Choroid plexus epithelial cell (primary cell): Measurements from ENCODE around the gene VPS13D.
A peak's percentile ranks its signal among the peaks of the same experiment; 100 is the strongest.
"Not testable (repeated sequence)": the region's sequence is repeated elsewhere in the genome, so short reads cannot be mapped to it uniquely, and the experiment has no call there.

Source experiments
- DNase-seq: peaks from one replicate; pipeline ENCODE4 v3.0.0-alpha.2; 2010; ENCODE audit warnings: low read depth
- H3K4me3 ChIP-seq: 2 replicates; pipeline ENCODE4 v1.5.1; 2011; ENCODE audit warnings: low read depth, mild to moderate bottlenecking, control low read depth, low read length, moderate library complexity
- CTCF ChIP-seq: conservative IDR thresholded peaks from 2 replicates; pipeline ENCODE4 v1.5.1; 2011; ENCODE audit warnings: low read depth, mild to moderate bottlenecking, control low read depth, inconsistent platforms, low read length, moderate library complexity

VPS13D gene

DNA sequence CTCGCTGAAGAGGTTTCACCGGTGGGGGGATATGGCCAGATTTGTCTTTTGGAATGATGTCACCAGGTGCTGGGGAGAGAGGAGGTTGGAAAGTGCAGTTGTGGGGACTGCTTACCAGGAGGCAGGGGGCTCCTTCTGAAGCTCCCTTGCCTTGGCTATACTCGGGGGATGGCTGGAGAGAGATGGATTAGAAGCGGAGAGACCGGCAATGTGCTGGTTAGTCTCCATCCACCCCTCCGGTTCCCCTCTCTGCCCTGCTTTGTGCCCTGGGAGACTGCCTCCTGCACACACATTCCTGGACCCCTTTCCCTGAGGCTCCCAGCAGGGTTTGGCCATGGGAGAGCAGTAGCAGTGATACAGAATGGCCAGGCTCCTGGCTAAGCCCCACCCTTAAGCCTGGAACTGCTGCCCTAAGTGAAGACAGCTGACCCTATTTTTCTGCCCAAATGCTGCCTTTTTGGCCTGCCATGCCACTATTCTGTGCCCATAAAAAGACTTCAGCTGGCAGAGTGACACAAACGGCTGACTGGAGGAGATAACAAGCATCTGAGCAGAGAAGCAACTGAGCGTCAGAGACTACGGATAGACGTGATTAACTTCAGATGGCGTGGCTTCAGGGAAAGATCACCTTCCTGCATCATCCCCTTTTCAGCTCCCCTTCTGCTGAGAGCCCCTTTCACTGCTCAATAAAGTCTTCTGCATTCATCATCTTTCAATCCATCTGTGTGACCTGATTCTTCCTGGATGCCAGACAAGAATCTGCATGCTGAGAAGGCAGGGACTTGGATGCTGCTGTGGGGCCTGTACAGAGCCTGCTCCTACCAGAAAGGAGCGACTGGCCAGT is 14.5 kb upstream of the VPS13D start:
- H3K4me3 ChIP-seq, result no peak overlapping the region
- DNase-seq, result no peak
- TF ChIP-seq CTCF, result no peak

DNA sequence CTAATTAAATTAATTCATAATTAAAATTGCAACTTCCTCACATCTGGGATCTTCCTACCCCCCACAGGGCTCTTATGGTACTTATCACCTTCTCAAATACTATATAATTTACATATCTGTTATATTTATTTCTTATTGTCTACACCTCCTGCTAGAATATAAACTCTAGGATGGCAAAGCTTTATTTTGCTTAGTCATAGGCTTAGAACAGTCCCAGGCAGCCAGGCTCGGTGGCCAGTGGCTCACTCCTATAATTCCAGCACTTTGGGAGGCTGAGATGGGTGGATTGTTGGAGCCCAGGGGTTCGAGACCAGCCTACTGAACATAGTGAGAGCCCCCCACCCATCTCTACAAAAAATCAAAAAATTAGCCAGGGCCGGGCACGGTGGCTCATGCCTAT is 10.0 kb upstream of the VPS13D start:
- TF ChIP-seq CTCF, result no peak
- DNase-seq, result no peak

DNA sequence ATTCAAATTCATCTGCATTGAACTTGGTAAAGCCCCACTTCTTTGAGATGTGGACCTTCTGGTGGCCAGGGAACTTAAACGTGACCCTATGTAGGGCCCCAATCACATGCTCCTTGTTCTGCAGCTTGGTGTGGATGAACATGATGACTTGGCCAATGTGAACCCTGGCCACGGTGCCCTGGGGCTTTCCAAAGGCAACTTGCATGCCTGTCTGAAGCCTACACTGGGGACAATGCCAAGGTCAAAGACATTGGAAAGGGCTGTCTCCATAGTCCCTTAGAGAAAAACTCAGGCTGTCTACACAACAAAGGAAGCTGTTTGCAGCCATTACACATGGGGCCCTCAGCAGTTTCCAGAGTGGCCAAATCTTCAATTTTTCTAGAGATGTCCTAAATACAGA is 8.9 kb upstream of the VPS13D start:
- no peak overlapping the region for H3K4me3 ChIP-seq
- DNase-seq, result no peak
- no peak for TF ChIP-seq CTCF

More for the DNA sequence above, 10.0 kb upstream of the VPS13D start:
- H3K4me3 ChIP-seq, result no peak overlapping the region

- DNase-seq, result not testable (repeated sequence)
Observed at GRCh38 chr1:12222700-12223099, 7.1 kb upstream of the VPS13D start.

DNA sequence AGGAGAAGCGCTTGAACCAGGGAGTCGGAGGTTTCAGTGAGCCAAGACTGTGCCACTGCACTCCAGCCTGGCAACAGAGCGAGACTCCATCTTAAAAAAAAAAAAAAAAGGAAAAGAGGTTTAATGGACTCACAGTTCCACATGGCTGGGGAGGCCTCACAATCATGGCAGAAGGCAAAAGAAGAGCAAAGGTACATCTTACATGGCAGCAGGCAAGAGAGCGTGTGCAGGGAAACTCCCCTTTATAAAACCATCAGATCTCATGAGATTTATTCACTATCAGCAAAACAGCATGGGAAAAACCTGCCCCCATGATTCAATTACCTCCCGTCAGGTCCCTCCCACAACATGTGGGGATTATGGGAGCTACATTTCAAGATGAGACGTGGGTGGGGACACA is 5.7 kb upstream of the VPS13D start:
- not testable (repeated sequence) for DNase-seq, H3K4me3 ChIP-seq

More at GRCh38 chr1:12222700-12223099, 7.1 kb upstream of the VPS13D start:
- not testable (repeated sequence) for H3K4me3 ChIP-seq

DNA sequence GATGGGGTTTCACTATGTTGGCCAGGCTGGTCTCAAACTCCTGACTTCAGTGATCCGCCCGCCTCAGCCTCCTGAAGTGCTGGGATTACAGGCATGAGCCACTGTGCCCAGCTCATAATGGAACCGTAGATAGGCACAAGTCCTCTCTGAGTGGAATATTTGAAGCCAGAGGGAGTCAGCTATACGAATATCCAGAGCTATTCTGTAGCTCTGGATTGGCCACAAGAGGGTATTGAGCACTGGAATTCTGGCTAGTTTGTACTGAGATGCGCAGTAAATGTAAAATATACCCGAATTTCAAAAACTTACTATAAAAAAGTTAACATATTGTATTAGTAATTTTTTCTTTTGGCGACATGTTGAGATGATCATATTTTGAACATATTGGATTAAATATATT is 851 bp upstream of the VPS13D start:
- no peak for TF ChIP-seq CTCF
- no peak overlapping the region for H3K4me3 ChIP-seq
- DNase-seq, result no peak

DNA sequence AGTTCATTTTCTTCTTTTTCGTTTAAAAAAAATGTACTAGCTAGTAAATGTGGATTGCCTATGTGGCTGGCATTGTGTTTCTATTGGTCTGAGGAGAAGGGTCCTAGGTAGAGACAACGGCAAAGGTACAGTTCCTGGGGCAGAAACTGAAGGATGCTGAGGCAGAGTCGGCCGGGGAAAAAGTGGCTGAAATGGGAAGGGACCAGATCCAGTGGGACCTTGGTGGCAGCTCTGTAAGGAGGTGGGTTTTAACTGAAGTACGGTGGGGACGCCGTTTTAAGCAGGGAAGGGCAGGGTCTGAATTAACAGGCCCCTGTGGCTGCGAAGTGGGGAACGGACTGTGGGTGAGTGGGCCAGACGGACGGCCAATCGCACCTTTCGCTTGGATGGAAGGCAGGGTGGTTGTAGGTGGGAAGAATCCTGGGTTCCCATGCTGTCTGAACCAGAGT is 420 bp upstream of the VPS13D start:
- no peak for DNase-seq
- no peak for TF ChIP-seq CTCF
- H3K4me3 ChIP-seq, result no peak overlapping the region

GRCh38 chr1:12230549-12231275 is 882 bp downstream of the VPS13D start:
- DNase-seq, result no peak
- no peak for TF ChIP-seq CTCF

More at GRCh38 chr1:12230549-12231275, 882 bp downstream of the VPS13D start:
- H3K4me3 ChIP-seq, result peak overlapping the region; percentile 84
